Cardiac septum (tissue), 1 donor: ENCODE data around the gene ICAM1. TPM values are rescaled to one million over a fixed set of nuclear protein-coding genes. Genes with fewer than 3 reads are reported as not detected.

Experiments
- DNase-seq: peaks from one replicate; pipeline ENCODE4 v3.0.0-alpha.2; 2020; ENCODE audit warnings: low spot score
- intact Hi-C: fragments of 100-400 bp; cut with DNase I; formaldehyde crosslinking; loops from one replicate; pipeline ENCODE4 v1.14.0; 2022
- microRNA-seq: library from miRNA; unstranded; fragments of <30 nt; microRNA quantifications from one replicate; pipeline ENCODE4 v1.2.0, GENCODE V29; 2020
- total RNA-seq: library from RNA; stranded (reverse); fragmentation: NEBNext Ultra II Directional; extraction: Animal tissue kit (Norgen Biotek cat#: 25700); gene quantifications from one replicate; pipeline ENCODE4 v1.2.1, GENCODE V29; 2021
- donor health status: DM: no; HTN: no; CAD: no.

ICAM1 gene
- total RNA-seq, 1 donor from 2014 or later: 9.8 TPM

DNA sequence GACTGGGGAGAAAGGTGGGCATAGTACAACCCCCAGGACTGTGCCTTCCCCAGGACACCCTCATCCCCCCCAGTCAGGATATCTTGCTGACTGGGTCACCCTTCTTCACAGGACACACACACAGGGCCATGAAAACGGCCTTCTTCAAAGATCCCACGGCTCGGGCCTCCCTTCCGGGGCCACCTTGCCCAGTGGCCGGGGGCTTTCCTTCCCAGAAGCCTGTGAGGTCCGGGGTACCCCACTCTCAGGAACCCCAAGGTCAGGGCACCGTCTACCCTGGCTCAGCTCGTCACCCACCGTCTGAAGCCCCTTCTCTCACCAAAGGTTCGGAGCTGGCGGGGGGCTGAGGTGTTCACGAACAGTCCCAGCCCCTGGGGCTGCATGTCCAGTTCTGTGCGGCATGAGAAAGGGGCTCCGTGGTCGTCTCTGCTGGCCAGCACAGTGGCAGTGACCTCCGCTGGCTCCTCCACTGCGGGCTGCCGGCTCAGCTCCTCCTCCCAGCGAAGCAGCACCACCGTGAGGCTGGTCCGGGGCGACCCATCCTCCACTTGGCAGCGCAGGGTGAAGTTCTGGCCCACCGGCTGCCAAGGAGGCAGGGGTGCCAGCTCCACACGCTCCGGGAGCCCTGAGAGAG is 64.5 kb downstream of the ICAM1 start:
- intact Hi-C loops: loop anchor here (2.0 kb wide), 1 partner anchor 45 kb away; the partner anchor contains the start of gene TYK2
- no peak for DNase-seq

Small RNA genes within 50 kb of the gene (microRNA-seq; reads per million reads assigned to microRNA genes)
- not detected for gene MIR4322

Other genes with a start within 250 kb of the ICAM1 start
- 9.4 TPM for gene SHFL, start 184.8 kb upstream of the ICAM1 start, total RNA-seq
- 0.19 TPM for gene ANGPTL6, start 168.4 kb upstream of the ICAM1 start, total RNA-seq
- 29.5 TPM for gene PPAN, start 164.8 kb upstream of the ICAM1 start, total RNA-seq
- gene P2RY11, start 159.4 kb upstream of the ICAM1 start, total RNA-seq: 10.0 TPM
- gene EIF3G, start 151.2 kb upstream of the ICAM1 start, total RNA-seq: 126 TPM
- 27.3 TPM for gene DNMT1, start 76.2 kb upstream of the ICAM1 start, total RNA-seq
- 3.6 TPM for gene S1PR2, start 39.8 kb upstream of the ICAM1 start, total RNA-seq
- gene MRPL4, start 18.9 kb upstream of the ICAM1 start, total RNA-seq: 71.8 TPM
- gene ICAM4, start 15.8 kb downstream of the ICAM1 start, total RNA-seq: 0.46 TPM
- 0.67 TPM for gene ICAM5, start 18.8 kb downstream of the ICAM1 start, total RNA-seq
- gene ZGLP1, start 38.7 kb downstream of the ICAM1 start, total RNA-seq: 1.9 TPM
- 16.9 TPM for gene FDX2, start 44.9 kb downstream of the ICAM1 start, total RNA-seq
- gene RAVER1, start 62.4 kb downstream of the ICAM1 start, total RNA-seq: 17.8 TPM
- 14.4 TPM for gene ICAM3, start 68.5 kb downstream of the ICAM1 start, total RNA-seq
- gene TYK2, start 109.5 kb downstream of the ICAM1 start, total RNA-seq: 66.2 TPM
- gene CDC37, start 132.4 kb downstream of the ICAM1 start, total RNA-seq: 140 TPM
- gene PDE4A, start 149.4 kb downstream of the ICAM1 start, total RNA-seq: 8.2 TPM
- 66.7 TPM for gene KEAP1, start 232.2 kb downstream of the ICAM1 start, total RNA-seq
- 0.75 TPM for gene S1PR5, start 246.3 kb downstream of the ICAM1 start, total RNA-seq